Endothelial cell of umbilical vein (primary cell): Measurements from ENCODE around the gene OTP. TPM values are rescaled to one million over a fixed set of nuclear protein-coding genes. Genes with fewer than 3 reads are reported as not detected.

ENCODE experiments used
- BruUV-seq: library from RNA; stranded (reverse); fragments of 400-500 nt; replicated peaks from 2 replicates; lab custom pipeline; 2021; lab: Mats Ljungman, UMichigan
- CTCF ChIA-PET: fragments of 300-600, 350-600 bp; sonication (Branson Sonifier 250); formaldehyde crosslinking; loops from one replicate; lab custom pipeline; 2021; ENCODE audit warnings: antibody characterized with exemption, inconsistent platforms; lab: Charles Lee
- POLR2A ChIA-PET: fragments of 300-600, 350-600 bp; sonication (Branson Sonifier 250); formaldehyde crosslinking; loops from one replicate; lab custom pipeline; 2021; ENCODE audit warnings: antibody characterized with exemption, inconsistent platforms; lab: Charles Lee
- DNase-seq: peaks from one replicate; pipeline ENCODE4 v3.0.0-alpha.2; 2011; ENCODE audit warnings: low read depth, low spot score
- FAIRE-seq: peaks from 2 replicates; lab custom pipeline; 2011; peaks lifted over from hg19 to GRCh38; lab: Jason Lieb, UNC
- H2AFZ ChIP-seq: 2 replicates; pipeline ENCODE4 v1.6.0; 2012; ENCODE audit warnings: low read depth, low read length, control low read depth, inconsistent platforms
- H3K27ac ChIP-seq: 2 replicates; pipeline ENCODE4 v1.5.1; 2011; ENCODE audit warnings: low read depth, mild to moderate bottlenecking, control low read depth, low read length, moderate library complexity; ENCODE audit not compliant: insufficient read depth
- H3K27me3 ChIP-seq, 2 experiments: 2 replicates each; pipeline versions ENCODE4 v1.6.0 to v1.6.1; 2011; ENCODE audit warnings: low read length in 2 of 2, mixed read lengths in 1 of 2; ENCODE audit not compliant: control insufficient read depth in 2 of 2, insufficient read depth in 2 of 2
- H3K36me3 ChIP-seq, 2 experiments: 2 replicates in 1 of 2; 3 replicates in 1 of 2; pipeline ENCODE4 v1.5.1; 2011; ENCODE audit warnings: low read length in 2 of 2, mild to moderate bottlenecking in 1 of 2, moderate library complexity in 1 of 2; ENCODE audit not compliant: control insufficient read depth in 2 of 2, insufficient read depth in 2 of 2; ENCODE audit errors: extremely low read depth in 1 of 2
- H3K4me1 ChIP-seq: 3 replicates; pipeline ENCODE4 v1.5.1; 2011; ENCODE audit warnings: mild to moderate bottlenecking, low read length; ENCODE audit not compliant: control insufficient read depth, insufficient read depth; ENCODE audit errors: extremely low read depth
- H3K4me2 ChIP-seq: 2 replicates; pipeline ENCODE4 v1.6.1; 2011; ENCODE audit warnings: low read length, control low read depth, mixed read lengths; ENCODE audit not compliant: insufficient read depth
- H3K4me3 ChIP-seq, 3 experiments: fragments of 200-600 bp in 1 of 3; sonication (generic), shearing (Covaris generic) in 1 of 3; replicated peaks in 1 of 3; 2 replicates each; pipeline ENCODE4 v1.5.1; 2011 to 2016; ENCODE audit warnings: control low read depth in 3 of 3, low read length in 3 of 3, mild to moderate bottlenecking in 2 of 3, inconsistent platforms in 1 of 3, low read depth in 1 of 3, moderate library complexity in 1 of 3; ENCODE audit not compliant: insufficient read depth in 1 of 3
- H3K79me2 ChIP-seq: 2 replicates; pipeline ENCODE4 v1.6.0; 2012; ENCODE audit warnings: low read length, inconsistent platforms; ENCODE audit not compliant: control insufficient read depth, insufficient read depth
- H3K9ac ChIP-seq: replicated peaks from 2 replicates; pipeline ENCODE3; 2011; ENCODE audit warnings: low read length, control low read depth; ENCODE audit not compliant: insufficient read depth; ENCODE audit errors: extremely low read depth
- H3K9me1 ChIP-seq: replicated peaks from 3 replicates; pipeline ENCODE4 v1.6.0; 2011; ENCODE audit warnings: mild to moderate bottlenecking, low read length; ENCODE audit not compliant: control insufficient read depth, insufficient read depth; ENCODE audit errors: extremely low read depth
- H3K9me3 ChIP-seq: replicated peaks from 2 replicates; pipeline ENCODE4 v1.5.1; 2012; ENCODE audit warnings: low read length, inconsistent platforms; ENCODE audit not compliant: control insufficient read depth, insufficient read depth
- H4K20me1 ChIP-seq: replicated peaks from 2 replicates; pipeline ENCODE3; 2011; ENCODE audit warnings: mild to moderate bottlenecking, low read length; ENCODE audit not compliant: control insufficient read depth, insufficient read depth; ENCODE audit errors: extremely low read depth
- EZH2 ChIP-seq: IDR thresholded peaks from 2 replicates; pipeline ENCODE4 v1.6.1; 2012; ENCODE audit warnings: borderline replicate concordance, low read depth, mild to moderate bottlenecking, moderate library complexity, low read length, inconsistent platforms; ENCODE audit not compliant: severe bottlenecking
- FOS ChIP-seq: IDR thresholded peaks from 2 replicates; pipeline ENCODE4 v1.6.1; 2011; ENCODE audit warnings: mild to moderate bottlenecking, low read length, moderate library complexity, borderline replicate concordance; ENCODE audit not compliant: insufficient read depth
- GATA2 ChIP-seq: IDR thresholded peaks from 2 replicates; pipeline ENCODE4 v1.7.0; 2011; ENCODE audit warnings: low read depth, mild to moderate bottlenecking, moderate library complexity, mixed read lengths, low read length; ENCODE audit not compliant: insufficient read length, insufficient read depth
- JUN ChIP-seq: IDR thresholded peaks from 2 replicates; pipeline ENCODE4 v1.6.1; 2011; ENCODE audit warnings: borderline replicate concordance, low read depth; ENCODE audit not compliant: insufficient read length, insufficient read depth
- MYC ChIP-seq: IDR thresholded peaks from one replicate; pipeline ENCODE4 v1.6.1; 2011; ENCODE audit warnings: mild to moderate bottlenecking, low read depth, low read length
- POLR2AphosphoS5 ChIP-seq: IDR thresholded peaks from 2 replicates; pipeline ENCODE4 v1.6.1; 2012; ENCODE audit warnings: low read depth, mild to moderate bottlenecking, control low read depth, low read length, moderate library complexity; ENCODE audit not compliant: insufficient read depth
- dilution Hi-C: fragments of 300-500 bp; cut with MboI; formaldehyde crosslinking; loops from one replicate; pipeline ENCODE4 v1.15.0; 2019; ENCODE audit warnings: low sequenced_read_pairs; ENCODE audit not compliant: extremely low pct_ligation_motif_present
- intact Hi-C: fragments of 100-400 bp; cut with micrococcal nuclease; formaldehyde crosslinking; loops from one replicate; pipeline ENCODE4 v1.10.0; 2022
- polyA plus RNA-seq, 4 experiments: library from polyadenylated mRNA; depleted of rRNA in 3 of 4; stranded (reverse) in 3 of 4; unstranded in 1 of 4; fragments of >200 nt; gene quantifications; 2 replicates each; pipeline versions ENCODE4 v1.2.1 to v1.2.3, GENCODE V29; 2011 to 2012; ENCODE audit warnings: missing spikeins in 1 of 4
- total RNA-seq: library from RNA; stranded (reverse); gene quantifications from 2 replicates; pipeline ENCODE4 v1.2.3, GENCODE V29; 2021
- TF ChIP-seq, protein P1 (sequence below), 2 donors: IDR thresholded peaks; 1 replicate in 1 of 2; 2 replicates in 1 of 2; pipeline ENCODE4 v1.5.1; 2011; ENCODE audit warnings: low read length in 2 of 2, mild to moderate bottlenecking in 2 of 2, moderate library complexity in 2 of 2, control low read depth in 1 of 2, inconsistent platforms in 1 of 2, low read depth in 1 of 2; ENCODE audit not compliant: insufficient read depth in 1 of 2; ENCODE audit errors: extremely low read depth in 1 of 2
- TF ChIP-seq, protein P2 (sequence below): IDR thresholded peaks from 2 replicates; pipeline ENCODE4 v1.6.1; 2011; ENCODE audit not compliant: insufficient read depth, insufficient read length

The OTP gene
- total and polyA plus RNA-seq, 2 donors (not counting 3 experiments of a cell fraction or from before 2014, with no cell fraction given), result not detected

DNA sequence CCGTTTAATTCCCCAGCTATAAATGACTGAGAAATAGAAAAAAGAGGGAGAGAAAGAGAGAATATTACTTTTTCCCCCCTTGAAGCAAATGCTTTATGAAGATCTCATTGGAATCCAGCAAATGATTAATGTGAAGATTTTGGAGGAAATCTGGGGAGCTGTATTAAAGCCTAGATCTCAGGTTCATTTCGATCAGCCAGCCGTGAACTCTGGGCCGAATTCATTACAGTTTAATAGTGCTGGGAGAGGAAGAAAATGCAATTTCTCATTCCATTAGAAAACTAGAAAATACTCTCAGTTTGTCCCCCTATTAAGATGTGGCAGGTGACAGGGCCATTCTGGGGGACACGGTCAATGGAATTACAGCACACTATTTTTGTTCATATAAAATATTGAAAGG lies 4.8 kb downstream of the OTP start:
- Histone ChIP-seq H2AFZ (no peak overlapping the region), H3K9me1 (no peaks in the 10 kb centered on the region), H4K20me1 (no peaks in the 10 kb centered on the region), H3K27me3 (peaks cover 73 to 100% of the 10 kb centered on the region in 2 experiments), H3K27ac (no peak overlapping the region), H3K4me1 (peaks cover 5% of the 10 kb centered on the region), H3K4me2 (no peak overlapping the region), H3K9me3 (no peaks in the 10 kb centered on the region), H3K9ac (no peak overlapping the region), H3K36me3 (no peaks in the 10 kb centered on the region), H3K79me2 (no peaks in the 10 kb centered on the region), H3K4me3 (no peak overlapping the region)
- TF ChIP-seq, protein P1, sequence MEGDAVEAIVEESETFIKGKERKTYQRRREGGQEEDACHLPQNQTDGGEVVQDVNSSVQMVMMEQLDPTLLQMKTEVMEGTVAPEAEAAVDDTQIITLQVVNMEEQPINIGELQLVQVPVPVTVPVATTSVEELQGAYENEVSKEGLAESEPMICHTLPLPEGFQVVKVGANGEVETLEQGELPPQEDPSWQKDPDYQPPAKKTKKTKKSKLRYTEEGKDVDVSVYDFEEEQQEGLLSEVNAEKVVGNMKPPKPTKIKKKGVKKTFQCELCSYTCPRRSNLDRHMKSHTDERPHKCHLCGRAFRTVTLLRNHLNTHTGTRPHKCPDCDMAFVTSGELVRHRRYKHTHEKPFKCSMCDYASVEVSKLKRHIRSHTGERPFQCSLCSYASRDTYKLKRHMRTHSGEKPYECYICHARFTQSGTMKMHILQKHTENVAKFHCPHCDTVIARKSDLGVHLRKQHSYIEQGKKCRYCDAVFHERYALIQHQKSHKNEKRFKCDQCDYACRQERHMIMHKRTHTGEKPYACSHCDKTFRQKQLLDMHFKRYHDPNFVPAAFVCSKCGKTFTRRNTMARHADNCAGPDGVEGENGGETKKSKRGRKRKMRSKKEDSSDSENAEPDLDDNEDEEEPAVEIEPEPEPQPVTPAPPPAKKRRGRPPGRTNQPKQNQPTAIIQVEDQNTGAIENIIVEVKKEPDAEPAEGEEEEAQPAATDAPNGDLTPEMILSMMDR (IDR thresholded peaks at IDR 0.05; ENCODE audit: extremely low read depth in 1 of 2, insufficient read depth in 1 of 2, low read depth in 1 of 2, low read length in 2 of 2), result no peak
- TF ChIP-seq, protein P2, sequence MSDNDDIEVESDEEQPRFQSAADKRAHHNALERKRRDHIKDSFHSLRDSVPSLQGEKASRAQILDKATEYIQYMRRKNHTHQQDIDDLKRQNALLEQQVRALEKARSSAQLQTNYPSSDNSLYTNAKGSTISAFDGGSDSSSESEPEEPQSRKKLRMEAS, result no peak
- no peak for TF ChIP-seq FOS
- TF ChIP-seq POLR2AphosphoS5, result no peak
- no peak for TF ChIP-seq MYC
- no peak for TF ChIP-seq EZH2
- TF ChIP-seq JUN, result no peak
- no peak for TF ChIP-seq GATA2
- intact Hi-C loops (loop anchor here (5.0 to 10.0 kb wide), 2 partner anchors 339 to 769 kb away; no protein-coding TSS in a partner anchor), dilution Hi-C loops (no loop called here)
- POLR2A ChIA-PET, result no interaction called here
- no peak for DNase-seq
- CTCF ChIA-PET, result interaction anchor here (1.2 kb wide), 1 partner anchor 13 kb away, joined by 3 read pairs; no protein-coding TSS in a partner anchor
- no TSS peak for BruUV-seq
- no peak for FAIRE-seq
